Neuronal stem cell (in vitro differentiated cells): ENCODE data around the gene PRSS33.
A peak's percentile ranks its signal among the peaks of the same experiment; 100 is the strongest.

Experiments used
- DNase-seq: peaks from one replicate; pipeline ENCODE4 v3.0.0-alpha.2; 2013; ENCODE audit warnings: low spot score
- H2AFZ ChIP-seq: one replicate; pipeline ENCODE4 v1.6.1; 2013; ENCODE audit warnings: mild to moderate bottlenecking, low read length, inconsistent platforms
- H2AK5ac ChIP-seq: 2 replicates; pipeline ENCODE4 v1.6.1; 2013; ENCODE audit warnings: low read depth, mild to moderate bottlenecking, inconsistent platforms, low read length, moderate library complexity, mixed read lengths
- H2BK120ac ChIP-seq: 2 replicates; pipeline ENCODE4 v1.6.1; 2013; ENCODE audit warnings: low read depth, mild to moderate bottlenecking, inconsistent platforms, low read length, moderate library complexity, mixed read lengths
- H2BK12ac ChIP-seq: one replicate; pipeline ENCODE4 v1.6.1; 2013; ENCODE audit warnings: low read length, inconsistent platforms
- H2BK15ac ChIP-seq: 2 replicates; pipeline ENCODE4 v1.6.1; 2013; ENCODE audit warnings: mild to moderate bottlenecking, low read length, inconsistent platforms, mixed read lengths
- H2BK5ac ChIP-seq: one replicate; pipeline ENCODE4 v1.6.1; 2013; ENCODE audit warnings: inconsistent platforms, mild to moderate bottlenecking, low read length, moderate library complexity
- H3K14ac ChIP-seq: one replicate; pipeline ENCODE4 v1.6.1; 2013; ENCODE audit warnings: low read length, inconsistent platforms
- H3K18ac ChIP-seq: 2 replicates; pipeline ENCODE4 v1.6.1; 2013; ENCODE audit warnings: low read length, inconsistent platforms
- H3K23ac ChIP-seq: 2 replicates; pipeline ENCODE4 v1.6.1; 2013; ENCODE audit warnings: low read depth, mild to moderate bottlenecking, mixed read lengths, low read length, inconsistent platforms; ENCODE audit not compliant: poor library complexity
- H3K27ac ChIP-seq: replicated peaks from 3 replicates; pipeline ENCODE4 v1.5.1; 2013; ENCODE audit warnings: low read length, inconsistent platforms
- H3K27me3 ChIP-seq, 3 experiments: 2 replicates each; pipeline ENCODE4 v1.6.1; 2013; ENCODE audit warnings: low read length in 3 of 3, mild to moderate bottlenecking in 2 of 3, inconsistent platforms in 1 of 3, low read depth in 1 of 3, mixed read lengths in 1 of 3, moderate library complexity in 1 of 3; ENCODE audit not compliant: control insufficient read depth in 3 of 3, insufficient read depth in 3 of 3
- H3K36me3 ChIP-seq, 2 donors: replicated peaks in 1 of 2; 2 replicates each; pipeline ENCODE4 v1.6.1; 2013; ENCODE audit warnings: low read length in 2 of 2; ENCODE audit not compliant: control insufficient read depth in 2 of 2, insufficient read depth in 2 of 2
- H3K4ac ChIP-seq: 2 replicates; pipeline ENCODE4 v1.6.1; 2013; ENCODE audit warnings: inconsistent platforms, mild to moderate bottlenecking, low read length, moderate library complexity
- H3K4me1 ChIP-seq, 2 donors: 1 replicate in 1 of 2; 2 replicates in 1 of 2; pipeline ENCODE4 v1.6.1; 2013; ENCODE audit warnings: low read length in 2 of 2, low read depth in 1 of 2; ENCODE audit not compliant: control insufficient read depth in 2 of 2, insufficient read depth in 1 of 2
- H3K4me2 ChIP-seq: one replicate; pipeline ENCODE4 v1.6.1; 2013; ENCODE audit warnings: mild to moderate bottlenecking, low read length, inconsistent platforms; ENCODE audit not compliant: insufficient read depth, poor library complexity, severe bottlenecking
- H3K4me3 ChIP-seq, 2 donors: 2 replicates each; pipeline ENCODE4 v1.5.1; 2013; ENCODE audit warnings: low read length in 2 of 2, mild to moderate bottlenecking in 2 of 2, inconsistent platforms in 1 of 2, moderate library complexity in 1 of 2
- H3K79me1 ChIP-seq: one replicate; pipeline ENCODE4 v1.6.1; 2013; ENCODE audit warnings: low read depth, mild to moderate bottlenecking, inconsistent platforms, low read length, moderate library complexity
- H3K9ac ChIP-seq: one replicate; pipeline ENCODE4 v1.6.1; 2013; ENCODE audit warnings: mild to moderate bottlenecking, low read depth, low read length, inconsistent platforms; ENCODE audit not compliant: poor library complexity
- H3K9me3 ChIP-seq, 2 donors: replicated peaks in 1 of 2; 2 replicates each; pipeline versions ENCODE3 to v1.6.1; 2013; ENCODE audit warnings: low read length in 2 of 2, mild to moderate bottlenecking in 2 of 2, inconsistent platforms in 1 of 2, low read depth in 1 of 2, mixed read lengths in 1 of 2, moderate library complexity in 1 of 2; ENCODE audit not compliant: control insufficient read depth in 2 of 2, insufficient read depth in 1 of 2
- H4K8ac ChIP-seq: one replicate; pipeline ENCODE4 v1.6.1; 2013; ENCODE audit warnings: low read depth, mild to moderate bottlenecking, inconsistent platforms, low read length, moderate library complexity
- H4K91ac ChIP-seq: one replicate; pipeline ENCODE4 v1.6.1; 2013; ENCODE audit warnings: low read length, low read depth, mild to moderate bottlenecking, inconsistent platforms; ENCODE audit not compliant: poor library complexity
- WGBS, 2 donors: extraction: QIAGEN DNeasy Blood & Tissue Kit; methylation state at CpG; one replicate each; pipeline ENCODE4 v1.1.7; 2013; ENCODE audit warnings: missing lambda C conversion rate in 2 of 2, mixed read lengths in 1 of 2; ENCODE audit not compliant: insufficient read length in 2 of 2, insufficient replicate concordance in 1 of 2; ENCODE audit errors: extremely low coverage in 2 of 2; 5-methylcytosine and 5-hydroxymethylcytosine counted together

PRSS33 gene

DNA sequence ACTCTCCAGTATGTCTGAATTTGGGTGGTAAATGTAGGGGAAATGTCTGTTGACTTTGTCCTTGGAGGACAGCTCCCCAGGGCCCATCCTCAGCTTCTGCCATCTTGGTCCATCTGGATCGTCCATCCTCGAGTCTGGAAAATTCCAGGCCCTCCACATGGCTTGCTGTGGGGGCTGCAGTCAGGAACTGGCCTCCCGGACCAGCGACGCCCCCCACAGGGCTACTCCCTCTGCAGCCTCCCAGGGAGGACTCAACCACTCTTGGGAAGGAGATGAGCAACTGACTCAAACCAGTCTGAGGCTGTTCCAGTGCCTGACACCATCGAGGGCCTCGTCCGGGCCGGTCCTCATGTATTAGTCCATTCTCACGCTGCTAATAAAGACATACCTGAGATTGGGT, 37.3 kb upstream of the PRSS33 start:
- H3K9ac ChIP-seq: no peak overlapping the region
- H3K27ac ChIP-seq: no peak overlapping the region
- H3K27me3 ChIP-seq: peaks cover 0 to 64% (median 0%) of the 10 kb centered on the region in 3 experiments
- no peak overlapping the region for H4K8ac ChIP-seq
- DNase-seq: no peak
- no peak overlapping the region for H3K14ac ChIP-seq
- H2BK15ac ChIP-seq: no peak overlapping the region
- H2BK12ac ChIP-seq: no peak overlapping the region
- H2BK5ac ChIP-seq: no peak overlapping the region
- no peak overlapping the region for H3K23ac ChIP-seq
- no peaks in the 10 kb centered on the region for H3K79me1 ChIP-seq
- H3K4me3 ChIP-seq: peak overlapping the region in 1 of 2 donors; percentile 21
- no peak overlapping the region for H3K18ac ChIP-seq
- H3K4me1 ChIP-seq: peaks cover 0 to 8% of the 10 kb centered on the region in 2 donors
- no peak overlapping the region for H4K91ac ChIP-seq
- H2AFZ ChIP-seq: no peak overlapping the region
- WGBS, 2 donors: no CpG with 5 or more reads among the region's 10 CpGs
- H3K4me2 ChIP-seq: no peak overlapping the region
- no peak overlapping the region for H2AK5ac ChIP-seq
- no peaks in the 10 kb centered on the region for H3K36me3 ChIP-seq
- H3K4ac ChIP-seq: no peak overlapping the region
- no peak overlapping the region for H2BK120ac ChIP-seq
- H3K9me3 ChIP-seq: no peaks in the 10 kb centered on the region

DNA sequence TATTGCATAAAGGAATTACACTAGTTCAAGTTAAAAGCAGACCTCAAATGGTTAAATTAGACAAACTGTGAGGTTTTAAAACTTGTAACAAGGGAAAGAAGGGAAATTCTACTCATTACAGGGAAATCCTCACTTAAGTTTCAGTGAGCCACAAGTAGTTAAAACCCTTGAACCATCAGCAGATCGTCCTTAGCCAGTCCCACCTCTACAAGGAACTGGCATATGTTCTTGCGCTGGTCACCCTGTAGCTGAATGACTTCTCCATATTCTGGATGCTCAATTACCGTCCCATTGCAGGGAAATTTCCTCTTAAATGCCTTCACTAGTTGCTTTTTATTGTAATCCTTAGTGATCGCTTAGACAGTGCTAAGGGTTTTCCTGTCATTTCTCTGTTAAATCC, 35.1 kb upstream of the PRSS33 start:
- no peak for DNase-seq
- no peak overlapping the region for H2BK5ac ChIP-seq
- no peak overlapping the region for H3K4ac ChIP-seq
- H3K9me3 ChIP-seq: no peaks in the 10 kb centered on the region
- H3K36me3 ChIP-seq: no peaks in the 10 kb centered on the region
- peaks cover 0 to 8% of the 10 kb centered on the region in 2 donors for H3K4me1 ChIP-seq
- no peak overlapping the region for H3K4me3 ChIP-seq
- no peak overlapping the region for H3K14ac ChIP-seq
- no peak overlapping the region for H2AFZ ChIP-seq
- H4K91ac ChIP-seq: no peak overlapping the region
- no peak overlapping the region for H3K9ac ChIP-seq
- H3K23ac ChIP-seq: no peak overlapping the region
- H3K18ac ChIP-seq: no peak overlapping the region
- peaks cover 0 to 57% (median 0%) of the 10 kb centered on the region in 3 experiments for H3K27me3 ChIP-seq
- no peak overlapping the region for H2BK12ac ChIP-seq
- H2AK5ac ChIP-seq: no peak overlapping the region
- no peak overlapping the region for H3K4me2 ChIP-seq
- WGBS, 2 donors: no CpG with 5 or more reads among the region's 4 CpGs
- no peak overlapping the region for H4K8ac ChIP-seq
- no peaks in the 10 kb centered on the region for H3K79me1 ChIP-seq
- H2BK120ac ChIP-seq: no peak overlapping the region
- H3K27ac ChIP-seq: no peak overlapping the region
- H2BK15ac ChIP-seq: no peak overlapping the region

DNA sequence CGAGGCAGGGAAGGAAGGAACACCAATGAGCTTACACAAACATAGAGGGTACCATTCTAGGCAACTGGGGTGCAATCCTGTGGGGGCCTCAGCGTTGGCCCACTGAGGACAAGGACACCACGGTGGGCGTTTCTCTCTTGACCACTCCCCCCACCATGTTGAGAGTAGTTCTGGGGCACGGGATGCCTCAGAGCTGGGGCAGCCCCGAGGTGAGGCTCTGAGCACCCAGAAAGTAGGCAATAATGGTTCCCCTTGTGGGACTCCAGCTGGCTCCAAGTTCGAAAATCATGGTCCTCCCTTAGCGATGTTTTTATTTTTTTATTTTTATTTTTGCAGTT, 34.8 kb upstream of the PRSS33 start:
- Histone ChIP-seq H4K91ac (no peak overlapping the region), H2BK120ac (no peak overlapping the region), H3K9me3 (no peaks in the 10 kb centered on the region), H3K4me1 (peaks cover 0 to 8% of the 10 kb centered on the region in 2 donors), H3K14ac (no peak overlapping the region), H3K27me3 (peaks cover 0 to 53% (median 0%) of the 10 kb centered on the region in 3 experiments), H2BK15ac (no peak overlapping the region), H3K36me3 (no peaks in the 10 kb centered on the region), H2AK5ac (no peak overlapping the region), H3K27ac (no peak overlapping the region), H4K8ac (no peak overlapping the region), H3K23ac (no peak overlapping the region), H2BK5ac (no peak overlapping the region), H3K9ac (no peak overlapping the region), H3K18ac (no peak overlapping the region), H3K79me1 (no peaks in the 10 kb centered on the region), H2AFZ (no peak overlapping the region), H2BK12ac (no peak overlapping the region), H3K4me3 (no peak overlapping the region), H3K4ac (no peak overlapping the region), H3K4me2 (no peak overlapping the region)
- DNase-seq: no peak
- no CpG with 5 or more reads among the region's 8 CpGs for WGBS, 2 donors

DNA sequence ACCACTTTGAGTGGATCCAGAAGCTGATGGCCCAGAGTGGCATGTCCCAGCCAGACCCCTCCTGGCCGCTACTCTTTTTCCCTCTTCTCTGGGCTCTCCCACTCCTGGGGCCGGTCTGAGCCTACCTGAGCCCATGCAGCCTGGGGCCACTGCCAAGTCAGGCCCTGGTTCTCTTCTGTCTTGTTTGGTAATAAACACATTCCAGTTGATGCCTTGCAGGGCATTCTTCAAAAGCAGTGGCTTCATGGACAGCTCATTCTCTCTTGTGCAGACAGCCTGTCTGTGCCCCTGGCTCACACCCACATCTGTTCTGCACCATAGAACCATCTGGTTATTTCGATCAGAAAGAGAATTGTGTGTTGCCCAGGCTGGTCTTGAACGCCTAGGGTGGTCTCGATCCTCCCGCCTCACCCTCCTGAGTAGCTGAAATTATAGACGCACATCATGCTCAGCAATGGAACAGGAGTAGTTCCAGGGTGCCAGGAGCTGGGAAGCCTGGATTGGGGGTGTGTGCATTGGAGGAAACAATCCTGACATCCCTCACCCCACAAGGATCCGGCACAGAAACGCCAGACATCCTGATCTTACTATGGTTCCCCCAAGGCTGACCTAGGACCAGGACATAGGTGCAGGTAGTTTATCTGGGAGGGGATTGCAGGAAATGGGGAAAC, 34.3 kb upstream of the PRSS33 start:
- Histone ChIP-seq H2BK12ac (no peak overlapping the region), H4K91ac (no peak overlapping the region), H3K4me2 (no peak overlapping the region), H2AK5ac (no peak overlapping the region), H3K4ac (no peak overlapping the region), H3K4me3 (no peak overlapping the region), H3K27me3 (peaks cover 0 to 48% (median 0%) of the 10 kb centered on the region in 3 experiments), H3K23ac (no peak overlapping the region), H2BK5ac (no peak overlapping the region), H3K9me3 (no peaks in the 10 kb centered on the region), H3K18ac (no peak overlapping the region), H4K8ac (no peak overlapping the region), H2AFZ (no peak overlapping the region), H2BK120ac (no peak overlapping the region), H3K4me1 (peaks cover 0 to 8% of the 10 kb centered on the region in 2 donors), H3K79me1 (no peaks in the 10 kb centered on the region), H3K14ac (no peak overlapping the region), H2BK15ac (no peak overlapping the region), H3K36me3 (no peaks in the 10 kb centered on the region), H3K9ac (no peak overlapping the region), H3K27ac (no peak overlapping the region)
- no CpG with 5 or more reads among the region's 9 CpGs for WGBS, 2 donors
- DNase-seq: no peak
